OCI-LY7 (cell line): ENCODE data around the gene WRAP73. TPM values are rescaled to one million over a fixed set of nuclear protein-coding genes. Genes with fewer than 3 reads are reported as not detected.
A peak's percentile ranks its signal among the peaks of the same experiment; 100 is the strongest.

ENCODE experiments used
- Bru-seq: library from RNA; stranded (reverse); fragments of 400-500 nt; gene quantifications from one replicate; lab custom pipeline; 2021; lab: Mats Ljungman, UMichigan
- BruChase-seq, 2 experiments: library from RNA; stranded (reverse); fragments of 400-500 nt; gene quantifications; one replicate each; lab custom pipeline; 2021; lab: Mats Ljungman, UMichigan
- BruUV-seq: library from RNA; stranded (reverse); fragments of 400-500 nt; replicated peaks from 2 replicates; lab custom pipeline; 2021; lab: Mats Ljungman, UMichigan
- CTCF ChIA-PET: fragments of 300-600 bp; sonication (Branson Sonifier 250); formaldehyde crosslinking; loops from one replicate; lab custom pipeline; 2022; ENCODE audit warnings: antibody characterized with exemption; ENCODE audit not compliant: unreplicated experiment; lab: Charles Lee
- POLR2A ChIA-PET: fragments of 300-600 bp; sonication (Branson Sonifier 250); formaldehyde crosslinking; loops from one replicate; lab custom pipeline; 2022; ENCODE audit warnings: antibody characterized with exemption; lab: Charles Lee
- DNase-seq: peaks from one replicate; pipeline ENCODE4 v3.0.0-alpha.2; 2015; ENCODE audit warnings: low spot score
- H2AFZ ChIP-seq: fragments of 200-600 bp; sonication (generic), shearing (Covaris generic); 2 replicates; pipeline ENCODE4 v1.6.1; 2014; ENCODE audit warnings: mild to moderate bottlenecking, antibody characterized with exemption, low read length, moderate library complexity
- H3K27ac ChIP-seq: fragments of 200-600 bp; sonication (generic); 2 replicates; pipeline ENCODE4 v1.5.1; 2014; ENCODE audit warnings: mixed run types, low read depth, mild to moderate bottlenecking, moderate library complexity, low read length, inconsistent platforms; ENCODE audit not compliant: poor library complexity, severe bottlenecking
- H3K36me3 ChIP-seq: fragments of 200-600 bp; sonication (generic); 2 replicates; pipeline ENCODE4 v1.6.1; 2014; ENCODE audit warnings: mild to moderate bottlenecking, antibody characterized with exemption, low read length, moderate library complexity, mixed read lengths; ENCODE audit not compliant: insufficient read depth
- H3K4me1 ChIP-seq: fragments of 200-600 bp; sonication (generic); 2 replicates; pipeline ENCODE4 v1.5.1; 2014; ENCODE audit warnings: mild to moderate bottlenecking, low read length; ENCODE audit not compliant: insufficient read depth, poor library complexity, severe bottlenecking
- H3K4me2 ChIP-seq: fragments of 200-600 bp; sonication (generic); 2 replicates; pipeline ENCODE4 v1.6.1; 2014; ENCODE audit warnings: mild to moderate bottlenecking, low read length
- H3K4me3 ChIP-seq: fragments of 200-600 bp; sonication (generic); 2 replicates; pipeline ENCODE4 v1.5.1; 2014; ENCODE audit warnings: mild to moderate bottlenecking, low read depth, low read length; ENCODE audit not compliant: poor library complexity, severe bottlenecking
- H3K79me2 ChIP-seq: fragments of 200-600 bp; sonication (generic); 2 replicates; pipeline ENCODE4 v1.6.1; 2016; ENCODE audit warnings: low read depth, mild to moderate bottlenecking, low read length, moderate library complexity, mixed read lengths; ENCODE audit not compliant: insufficient read depth
- H3K9me2 ChIP-seq: fragments of 200-600 bp; sonication (generic); 2 replicates; pipeline ENCODE4 v1.6.1; 2016; ENCODE audit warnings: mild to moderate bottlenecking, low read length, mixed read lengths; ENCODE audit not compliant: insufficient read depth
- H3K9me3 ChIP-seq: fragments of 200-600 bp; sonication (generic); 2 replicates; pipeline ENCODE4 v1.6.1; 2014; ENCODE audit warnings: mild to moderate bottlenecking, mixed run types, low read length, mixed read lengths
- H4K20me1 ChIP-seq: fragments of 200-600 bp; sonication (generic); 2 replicates; pipeline ENCODE4 v1.6.1; 2014; ENCODE audit warnings: mild to moderate bottlenecking, antibody characterized with exemption, low read length, moderate library complexity, mixed read lengths; ENCODE audit not compliant: insufficient read depth
- EZH2phosphoT487 ChIP-seq: fragments of 200-600 bp; sonication (generic); IDR thresholded peaks from 2 replicates; pipeline ENCODE4 v1.6.1; 2018; ENCODE audit warnings: low read depth, borderline replicate concordance, mild to moderate bottlenecking, mixed run types, antibody characterized with exemption, low read length, moderate library complexity, mixed read lengths
- intact Hi-C: fragments of 100-400 bp; cut with micrococcal nuclease; formaldehyde crosslinking; loops from one replicate; pipeline ENCODE4 v1.10.0; 2022; ENCODE audit not compliant: unreplicated experiment
- long read RNA-seq: library from polyadenylated mRNA; stranded (forward); transcript quantifications from one replicate; pipeline ENCODE4 v2.0.0, GENCODE V29; 2022
- total RNA-seq, 2 experiments: library from RNA; depleted of rRNA in 1 of 2; stranded (reverse); fragments of >200 nt in 1 of 2; shearing (Covaris generic) in 1 of 2; gene quantifications; 2 replicates each; pipeline ENCODE4 v1.2.3, GENCODE V29; 2014 to 2022
- TF ChIP-seq, protein P1 (sequence below): fragments of 200-600 bp; sonication (generic); conservative IDR thresholded peaks from 2 replicates; pipeline ENCODE4 v1.5.1; 2014; ENCODE audit warnings: mild to moderate bottlenecking, antibody characterized with exemption, low read length, moderate library complexity, mixed read lengths

Gene WRAP73, protein sequence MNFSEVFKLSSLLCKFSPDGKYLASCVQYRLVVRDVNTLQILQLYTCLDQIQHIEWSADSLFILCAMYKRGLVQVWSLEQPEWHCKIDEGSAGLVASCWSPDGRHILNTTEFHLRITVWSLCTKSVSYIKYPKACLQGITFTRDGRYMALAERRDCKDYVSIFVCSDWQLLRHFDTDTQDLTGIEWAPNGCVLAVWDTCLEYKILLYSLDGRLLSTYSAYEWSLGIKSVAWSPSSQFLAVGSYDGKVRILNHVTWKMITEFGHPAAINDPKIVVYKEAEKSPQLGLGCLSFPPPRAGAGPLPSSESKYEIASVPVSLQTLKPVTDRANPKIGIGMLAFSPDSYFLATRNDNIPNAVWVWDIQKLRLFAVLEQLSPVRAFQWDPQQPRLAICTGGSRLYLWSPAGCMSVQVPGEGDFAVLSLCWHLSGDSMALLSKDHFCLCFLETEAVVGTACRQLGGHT
- total RNA-seq (2014; rRNA removed; shearing (Covaris generic)) (28.1 and 40.0 TPM in 2 replicates), total RNA-seq (2022) (32.9 and 34.7 TPM in 2 replicates), Bru-seq, nascent RNA (percentile 55 among the genes with signal in this experiment), BruChase-seq, experiment 1, labeled RNA remaining after a 6-hour chase (percentile 54 among the genes with signal in this experiment), BruChase-seq, experiment 2, labeled RNA remaining after a 2-hour chase (percentile 58 among the genes with signal in this experiment)
- long read RNA-seq, transcript WRAP73-202 (11 exons, 1,998 nt), result minor isoform, 15 of 107 reads
- long read RNA-seq, transcript WRAP73-201 (12 exons, 1,665 nt), result major isoform, 48 of 107 reads
- long read RNA-seq, partial matches to known transcripts, result 13 of 107 reads
- long read RNA-seq, other reads (novel, unspliced or antisense), result 30 of 107 reads

DNA sequence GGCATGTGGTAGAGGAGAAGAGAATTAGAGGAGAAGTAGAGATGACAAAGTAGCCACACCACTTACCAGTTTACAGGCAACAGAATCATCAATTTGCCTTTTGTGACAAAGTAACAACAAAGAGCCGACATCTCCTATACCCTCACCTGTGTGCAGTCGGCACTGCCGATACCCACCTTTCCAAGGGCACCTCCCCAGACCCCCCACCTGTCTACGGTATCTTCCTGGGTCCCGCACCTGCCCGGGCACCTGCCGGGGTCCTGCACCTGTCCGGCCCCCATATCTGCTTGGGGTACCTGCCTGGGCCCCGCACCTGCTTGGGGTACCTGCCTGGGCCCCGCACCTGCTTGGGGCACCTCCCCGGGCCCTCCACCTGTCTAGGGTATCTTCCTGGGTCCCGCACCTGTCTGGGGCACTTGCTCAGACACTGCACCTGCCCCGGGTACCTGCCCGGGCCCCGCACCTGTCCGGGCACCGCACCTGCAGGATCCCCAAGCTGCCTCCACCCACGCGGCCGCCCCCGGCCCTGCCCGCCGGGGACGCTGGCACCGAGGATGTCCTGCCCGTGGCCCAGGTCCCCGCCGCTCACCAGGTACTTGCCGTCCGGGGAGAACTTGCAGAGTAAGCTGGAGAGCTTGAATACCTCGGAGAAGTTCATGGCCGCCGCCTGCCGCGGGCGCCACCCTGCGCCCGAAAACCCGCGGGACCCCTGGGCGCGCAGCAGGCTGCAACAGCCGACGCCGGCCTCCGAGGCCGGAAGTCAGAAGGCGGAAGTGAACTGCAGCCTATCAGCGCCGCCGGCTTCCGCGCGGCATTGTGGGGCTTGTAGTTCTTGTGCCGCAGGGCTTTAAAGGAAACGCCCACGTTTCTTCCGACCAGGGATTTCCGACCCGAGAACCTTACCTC is at the start of gene WRAP73:
Gene WRAP73 (minus strand): TSS at position 762 of the 906 bp plus-strand sequence. CDS start 104 bp downstream, at position 658.
- BruUV-seq, result no TSS peak

DNA sequence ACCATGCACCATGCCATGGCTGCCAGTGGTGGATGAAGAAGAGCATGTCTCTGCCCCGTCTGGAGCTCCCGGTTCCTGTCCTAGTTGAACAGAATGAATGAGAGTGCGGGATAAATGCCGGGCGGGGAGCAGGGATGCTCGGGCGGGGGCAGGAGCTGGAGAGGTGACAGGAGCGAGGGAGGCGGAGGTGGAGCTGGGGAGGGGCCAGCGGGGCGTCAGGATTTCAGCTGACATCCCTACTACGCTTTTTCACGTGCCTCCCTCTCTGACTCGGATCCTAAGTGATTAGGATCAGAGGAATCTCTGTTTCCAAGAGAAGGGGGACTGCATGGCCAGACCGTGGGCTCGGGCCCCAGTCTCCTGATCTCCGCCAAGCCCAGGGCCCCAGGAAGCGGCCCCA is 49.7 kb upstream of the WRAP73 start:
- no peak overlapping the region for H2AFZ ChIP-seq
- ChIA-PET CTCF (no interaction called here), POLR2A (interaction anchor here (0.8 kb wide), 1 partner anchor 11 kb away, joined by 3 read pairs; no protein-coding TSS in a partner anchor)
- H3K79me2 ChIP-seq, result no peaks in the 10 kb centered on the region
- H3K4me2 ChIP-seq, result no peak overlapping the region
- no peak overlapping the region for H3K4me3 ChIP-seq
- DNase-seq, result no peak
- H3K9me3 ChIP-seq, result no peaks in the 10 kb centered on the region
- no peaks in the 10 kb centered on the region for H4K20me1 ChIP-seq
- H3K36me3 ChIP-seq, result no peaks in the 10 kb centered on the region
- no peaks in the 10 kb centered on the region for H3K9me2 ChIP-seq
- H3K27ac ChIP-seq, result no peak overlapping the region
- no TSS peak for BruUV-seq
- peaks cover 6% of the 10 kb centered on the region for H3K4me1 ChIP-seq
- TF ChIP-seq EZH2phosphoT487, result no peak
- TF ChIP-seq, protein P1, sequence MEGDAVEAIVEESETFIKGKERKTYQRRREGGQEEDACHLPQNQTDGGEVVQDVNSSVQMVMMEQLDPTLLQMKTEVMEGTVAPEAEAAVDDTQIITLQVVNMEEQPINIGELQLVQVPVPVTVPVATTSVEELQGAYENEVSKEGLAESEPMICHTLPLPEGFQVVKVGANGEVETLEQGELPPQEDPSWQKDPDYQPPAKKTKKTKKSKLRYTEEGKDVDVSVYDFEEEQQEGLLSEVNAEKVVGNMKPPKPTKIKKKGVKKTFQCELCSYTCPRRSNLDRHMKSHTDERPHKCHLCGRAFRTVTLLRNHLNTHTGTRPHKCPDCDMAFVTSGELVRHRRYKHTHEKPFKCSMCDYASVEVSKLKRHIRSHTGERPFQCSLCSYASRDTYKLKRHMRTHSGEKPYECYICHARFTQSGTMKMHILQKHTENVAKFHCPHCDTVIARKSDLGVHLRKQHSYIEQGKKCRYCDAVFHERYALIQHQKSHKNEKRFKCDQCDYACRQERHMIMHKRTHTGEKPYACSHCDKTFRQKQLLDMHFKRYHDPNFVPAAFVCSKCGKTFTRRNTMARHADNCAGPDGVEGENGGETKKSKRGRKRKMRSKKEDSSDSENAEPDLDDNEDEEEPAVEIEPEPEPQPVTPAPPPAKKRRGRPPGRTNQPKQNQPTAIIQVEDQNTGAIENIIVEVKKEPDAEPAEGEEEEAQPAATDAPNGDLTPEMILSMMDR, result no peak
- intact Hi-C loops, result no loop called here

More for the DNA sequence above, at the start of gene WRAP73:
- Histone ChIP-seq H3K36me3 (peaks cover 26% of the 10 kb centered on the region; the same call in 1 of the 2 replicates), H3K4me2 (peak within 1 kb of the TSS; percentile 89), H2AFZ (peak within 1 kb of the TSS; percentile 76), H3K79me2 (no peaks in the 10 kb centered on the region), H3K4me1 (peaks cover 12% of the 10 kb centered on the region), H3K9me3 (no peaks in the 10 kb centered on the region), H4K20me1 (no peaks in the 10 kb centered on the region), H3K4me3 (peak within 1 kb of the TSS; percentile 91), H3K27ac (no peak within 1 kb of the TSS), H3K9me2 (no peaks in the 10 kb centered on the region)
- no peak for TF ChIP-seq EZH2phosphoT487
- TF ChIP-seq, protein P1, result peak; percentile 69
- POLR2A ChIA-PET, result interaction anchor here (1.0 kb wide), 1 partner anchor 18 kb away, joined by 3 read pairs; no protein-coding TSS in a partner anchor
- CTCF ChIA-PET, result interaction anchor here (0.6 kb wide), 1 partner anchor 319 kb away, joined by 3 read pairs; no protein-coding TSS in a partner anchor
- peak; percentile 95 for DNase-seq
- intact Hi-C loops, result no loop called here
